ENCODE data around the gene MAN1A1.
"Not testable (repeated sequence)": the region's sequence is repeated elsewhere in the genome, so short reads cannot be mapped to it uniquely, and the experiment has no call there.

The MAN1A1 gene

GRCh38 chr6:119303164-119303887, 46.2 kb downstream of the MAN1A1 start:
- DNase-seq (ENCODE audit: low read depth in 2 of 2) = no peak

DNA sequence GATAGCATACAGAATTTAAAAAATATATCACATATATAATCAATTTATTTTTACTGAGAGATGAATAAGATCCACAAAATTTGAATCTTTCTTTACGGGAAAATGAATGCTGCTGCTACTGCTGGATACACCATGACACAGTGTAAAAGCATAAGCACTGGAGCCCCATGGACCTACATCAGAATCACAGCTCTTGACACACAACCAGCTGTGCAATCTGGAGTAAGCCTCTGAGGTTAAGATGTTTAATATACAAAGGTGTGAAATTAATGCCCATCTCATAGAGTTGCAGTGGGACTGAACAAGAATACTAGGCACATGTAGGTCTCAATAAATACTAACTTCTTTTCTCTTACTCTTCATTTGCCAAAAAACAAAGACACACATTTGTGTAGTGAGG, 48.1 kb downstream of the MAN1A1 start:
- no peak for DNase-seq (ENCODE audit: low read depth in 2 of 2)

DNA sequence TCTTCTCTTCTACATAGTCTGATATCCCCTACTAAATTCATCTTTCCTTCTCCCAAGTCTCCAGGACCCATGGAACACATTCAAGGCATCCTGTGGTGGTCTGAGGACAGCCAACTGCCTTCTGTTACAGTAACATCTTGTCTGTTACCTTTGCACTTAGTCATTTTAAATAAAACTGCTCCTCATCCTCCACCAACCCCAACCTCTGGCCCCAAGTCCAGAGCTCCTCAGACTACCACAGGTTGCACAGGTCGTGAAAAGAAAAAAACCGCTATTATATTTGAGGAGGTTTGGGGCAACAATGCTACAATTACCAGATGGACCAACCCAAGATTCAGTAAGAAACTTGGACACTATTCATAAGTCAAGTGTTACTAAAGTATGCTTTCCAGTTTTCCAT, 49.9 kb downstream of the MAN1A1 start:
- DNase-seq (ENCODE audit: low read depth in 2 of 2) = no peak

- DNase-seq (ENCODE audit: low read depth in 2 of 2) = no peak
These were observed 52.5 kb downstream of the MAN1A1 start for GRCh38 chr6:119297049-119297448.

DNA sequence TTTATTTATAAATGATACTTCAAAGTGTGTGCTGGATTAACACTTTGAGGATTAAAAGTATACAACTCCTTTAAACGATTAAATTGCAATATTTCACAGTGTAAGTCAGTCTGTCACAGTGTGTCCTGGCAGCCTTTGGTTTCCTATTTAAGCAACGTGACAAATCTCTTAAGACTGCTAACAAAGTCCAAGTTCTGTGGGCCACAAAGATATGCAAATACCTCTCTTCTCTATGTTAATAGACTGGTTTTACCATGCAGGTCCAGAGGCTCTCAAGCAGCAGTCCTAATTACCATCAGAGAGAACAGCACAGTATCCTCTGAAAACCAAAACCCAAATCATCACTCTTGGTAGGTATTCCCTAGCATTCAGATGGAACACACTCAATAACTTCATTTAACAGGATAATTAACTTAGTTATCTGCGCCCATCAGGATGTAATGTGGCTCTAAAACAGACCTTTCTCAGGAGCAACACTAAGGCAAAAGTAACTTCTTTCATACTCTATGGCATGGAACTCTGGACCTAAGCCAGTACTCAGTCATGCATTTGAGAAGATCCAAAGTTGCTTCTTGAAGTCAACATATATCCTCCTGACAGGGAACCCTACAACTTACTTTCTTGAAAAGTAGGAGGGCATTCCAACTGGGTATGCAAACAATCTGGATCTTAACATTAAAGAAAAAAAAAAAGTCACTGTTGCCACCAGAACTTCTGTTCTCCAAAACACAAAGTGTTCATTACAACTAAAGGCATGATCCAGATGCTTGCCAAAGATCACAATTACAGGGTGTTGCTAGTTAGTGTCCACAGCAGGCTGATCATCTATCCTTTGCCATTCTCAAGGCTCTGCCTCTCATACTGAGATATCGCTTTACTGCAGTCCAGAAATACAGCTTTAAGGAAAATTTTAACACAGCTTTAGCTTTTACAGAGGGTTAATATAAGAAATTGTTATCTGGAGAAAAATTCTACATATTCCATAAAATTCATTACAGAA, 53.2 kb downstream of the MAN1A1 start:
- no peak for DNase-seq (ENCODE audit: low read depth in 2 of 2)

GRCh38 chr6:119294984-119295383, 54.6 kb downstream of the MAN1A1 start:
- DNase-seq (ENCODE audit: low read depth in 2 of 2) = no peak

- DNase-seq (ENCODE audit: low read depth in 2 of 2) = not testable (repeated sequence)
These were observed 58.5 kb downstream of the MAN1A1 start for GRCh38 chr6:119291060-119291459.

- no peak for DNase-seq (ENCODE audit: low read depth in 2 of 2)
These were observed 59.3 kb downstream of the MAN1A1 start for GRCh38 chr6:119290306-119290705.

GRCh38 chr6:119289651-119290050, 59.9 kb downstream of the MAN1A1 start:
- DNase-seq (ENCODE audit: low read depth in 2 of 2) = no peak

GRCh38 chr6:119285908-119286625, 63.5 kb downstream of the MAN1A1 start:
- no peak for DNase-seq (ENCODE audit: low read depth in 2 of 2)

DNA sequence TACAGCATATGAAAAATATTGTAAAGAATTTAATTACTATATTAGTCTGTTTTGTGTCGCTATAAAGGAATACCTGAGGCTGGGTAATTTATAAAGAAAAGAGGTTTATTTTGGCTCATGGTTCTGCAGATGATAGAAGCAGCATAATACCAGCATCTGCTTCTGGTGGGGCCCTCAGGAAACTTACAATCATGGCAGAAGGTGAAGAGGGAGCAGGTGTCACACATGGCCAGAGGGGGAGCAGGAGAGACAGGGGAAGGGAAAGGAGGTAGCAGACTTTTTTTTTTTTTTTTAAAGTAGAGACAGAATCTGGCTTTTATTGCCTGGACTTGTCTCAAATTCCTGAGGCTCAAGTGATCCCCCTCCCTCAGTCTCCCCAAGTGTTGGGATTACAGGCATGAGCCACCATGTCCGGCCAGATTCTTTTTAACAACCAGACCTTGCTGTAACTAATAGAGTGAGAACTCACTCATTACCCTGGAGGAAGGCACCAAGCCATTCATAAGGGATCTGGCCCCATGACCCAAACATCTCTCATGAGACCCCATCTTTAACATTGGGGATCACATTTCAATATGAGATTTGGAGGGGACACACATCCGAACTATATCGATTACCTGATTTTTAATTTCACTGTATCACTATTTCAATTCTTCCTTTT, 64.6 kb downstream of the MAN1A1 start:
- peak in 1 of 2 donors; percentile 2 for DNase-seq (ENCODE audit: low read depth in 2 of 2)

DNA sequence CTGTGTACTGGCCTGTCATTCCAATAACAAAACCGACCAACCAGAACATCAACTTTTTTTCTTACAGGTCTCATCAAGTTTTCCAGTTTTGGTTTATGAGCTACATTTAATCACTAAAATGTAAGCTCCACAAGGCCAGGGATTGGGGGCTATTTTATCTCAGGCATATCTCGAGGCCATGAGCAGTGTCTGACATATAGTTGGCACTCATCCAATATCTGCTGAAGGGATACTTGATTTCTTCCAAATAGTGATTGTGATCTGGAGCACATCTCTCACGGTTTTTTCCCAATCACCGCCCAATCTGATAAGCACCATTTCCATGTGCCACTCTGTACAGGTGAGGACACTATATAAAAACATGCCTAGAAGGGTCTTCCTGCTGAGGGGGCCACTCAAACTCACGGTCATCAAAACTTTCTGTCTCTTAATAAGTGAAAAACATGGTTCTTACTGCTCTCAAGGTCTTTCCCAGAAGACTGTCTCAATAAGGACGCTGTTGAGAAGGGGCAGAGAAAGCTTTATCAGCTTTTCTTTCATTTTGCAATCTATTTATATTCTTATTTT, 65.5 kb downstream of the MAN1A1 start:
- DNase-seq (ENCODE audit: low read depth in 2 of 2) = no peak

GRCh38 chr6:119283214-119283613, 66.3 kb downstream of the MAN1A1 start:
- DNase-seq (ENCODE audit: low read depth in 2 of 2) = no peak

DNA sequence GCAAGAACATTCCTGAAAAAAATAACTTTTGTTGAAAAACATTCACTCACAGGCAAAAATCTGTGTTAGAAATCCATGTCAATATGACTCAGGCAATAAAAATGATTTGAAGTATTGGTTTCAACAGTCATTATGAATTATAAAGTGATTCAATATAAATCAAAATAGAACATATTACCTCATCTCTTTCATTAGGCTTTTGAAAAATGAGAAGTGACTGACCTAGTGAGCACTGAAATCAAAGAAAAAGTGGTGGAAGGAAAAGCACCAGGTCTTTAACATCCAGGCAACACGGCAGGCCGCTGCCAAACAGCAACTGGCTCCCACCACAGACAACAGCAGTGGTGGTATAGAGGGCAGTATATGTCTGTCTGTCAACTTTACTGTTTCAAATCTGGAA, 68.9 kb downstream of the MAN1A1 start:
- no peak for DNase-seq (ENCODE audit: low read depth in 2 of 2)

GRCh38 chr6:119280080-119280479, 69.5 kb downstream of the MAN1A1 start:
- no peak for DNase-seq (ENCODE audit: low read depth in 2 of 2)

DNA sequence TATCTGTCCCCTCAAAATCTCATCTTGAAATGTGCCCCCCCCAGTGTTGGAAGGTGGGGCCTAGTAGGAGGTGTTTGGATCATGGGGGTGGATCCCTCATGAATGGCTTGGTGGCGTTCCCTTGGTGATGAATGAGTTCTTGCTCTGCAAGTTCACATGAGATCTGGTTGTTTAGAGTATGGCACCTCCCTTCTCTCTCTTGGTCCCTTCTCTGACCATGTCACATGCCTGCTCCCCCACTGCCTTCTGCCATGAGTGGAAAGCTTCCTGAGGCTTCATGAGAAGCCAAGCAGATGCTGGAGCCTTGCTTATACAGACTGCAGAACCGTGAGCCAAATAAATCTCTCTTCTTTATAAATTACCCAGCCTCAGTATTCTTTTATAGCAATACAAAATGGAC, 70.9 kb downstream of the MAN1A1 start:
- no peak for DNase-seq (ENCODE audit: low read depth in 2 of 2)

- DNase-seq (ENCODE audit: low read depth in 2 of 2) = no peak
These were observed 72.5 kb downstream of the MAN1A1 start for GRCh38 chr6:119277052-119277451.

DNA sequence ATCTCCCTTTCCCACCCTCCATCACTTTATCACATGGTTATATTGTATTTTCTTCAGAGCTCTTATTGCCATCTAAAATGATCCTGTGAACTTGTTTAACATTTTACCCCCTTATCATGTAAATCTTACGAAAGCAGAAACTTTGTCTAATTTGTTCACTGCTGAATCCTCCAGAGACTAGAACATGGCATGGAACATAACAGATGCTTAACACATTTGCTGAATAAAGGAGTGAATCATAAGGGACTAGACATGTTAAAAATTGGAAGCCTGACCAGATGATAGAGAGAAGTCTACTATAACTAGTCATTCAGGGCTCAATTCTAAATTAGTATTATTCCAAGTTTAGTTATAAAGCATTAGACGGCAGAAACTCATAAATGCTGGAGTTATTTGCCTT, 73.3 kb downstream of the MAN1A1 start:
- no peak for DNase-seq (ENCODE audit: low read depth in 2 of 2)

DNA sequence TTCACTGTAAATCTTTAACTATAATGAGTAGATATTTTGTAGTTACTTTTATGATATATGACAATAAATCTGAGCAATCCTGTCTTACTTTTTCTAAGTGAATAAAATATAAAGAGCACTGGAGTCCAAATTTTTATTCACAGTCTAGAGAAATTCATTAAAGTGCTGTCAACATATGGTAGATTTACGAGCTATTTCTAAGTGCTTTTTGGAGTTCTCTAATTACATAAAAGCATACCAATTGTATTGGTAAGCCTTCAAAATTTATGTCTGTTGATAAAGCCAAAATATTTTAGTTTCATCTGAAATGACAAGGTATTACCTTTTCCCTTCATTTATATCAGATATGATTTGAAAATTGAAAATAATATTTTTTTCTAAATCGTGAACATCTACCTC, 75.4 kb downstream of the MAN1A1 start:
- no peak for DNase-seq (ENCODE audit: low read depth in 2 of 2)

GRCh38 chr6:119273272-119274196, 76.0 kb downstream of the MAN1A1 start:
- no peak for DNase-seq (ENCODE audit: low read depth in 2 of 2)

Data from stimulated activated CD8-positive, alpha-beta memory T cell treated with anti-CD3 and anti-CD28 coated beads, Interleukin-15, amount 100 ng/mL, for 48 hours (primary cell).